HCT116 (cell line): ENCODE data around the gene RHPN2. TPM values are rescaled to one million over a fixed set of nuclear protein-coding genes. Genes with fewer than 3 reads are reported as not detected.
A peak's percentile ranks its signal among the peaks of the same experiment; 100 is the strongest.

ENCODE experiments used
- ATAC-seq: fragments of 200-7000 bp; cut with Tn5 transposase; 2 replicates; pipeline ENCODE4 v1.9.1; 2020; ENCODE audit warnings: mild to moderate bottlenecking, moderate library complexity
- BruUV-seq: library from RNA; stranded (reverse); fragments of 400-500 nt; replicated peaks from 2 replicates; lab custom pipeline; 2021; lab: Mats Ljungman, UMichigan
- CTCF ChIA-PET: fragments of 300-600 bp; sonication (Branson Sonifier 250); formaldehyde crosslinking; loops from one replicate; lab custom pipeline; 2021; ENCODE audit warnings: antibody characterized with exemption; lab: Charles Lee
- POLR2A ChIA-PET: fragments of 300-600, 350-600 bp; sonication (Branson Sonifier 250); formaldehyde crosslinking; loops from one replicate; lab custom pipeline; 2021; ENCODE audit warnings: antibody characterized with exemption; lab: Charles Lee
- RAD21 ChIA-PET, 2 experiments: fragments of 300-600 bp; sonication (Branson Sonifier 250); formaldehyde crosslinking; loops; one replicate each; lab custom pipeline; 2023; ENCODE audit warnings: low total read pairs in 2 of 2; ENCODE audit not compliant: uncharacterized antibody in 2 of 2, unreplicated experiment in 2 of 2, low non-redundant PET in 1 of 2; lab: Charles Lee
- DNase-seq: peaks from one replicate; pipeline ENCODE4 v3.0.0-alpha.2; 2010; ENCODE audit warnings: low read depth, low spot score
- H2AFZ ChIP-seq: fragments of 200-600 bp; shearing (Covaris generic), sonication (generic); 2 replicates; pipeline ENCODE4 v1.6.1; 2017; ENCODE audit warnings: low read depth, mixed run types, mixed read lengths, antibody characterized with exemption, low read length; ENCODE audit not compliant: poor library complexity, severe bottlenecking
- H3K27ac ChIP-seq: 2 replicates; pipeline ENCODE4 v1.5.1; 2012; ENCODE audit warnings: low read depth, low read length
- H3K27me3 ChIP-seq: fragments of 200-600 bp; sonication (generic); 2 replicates; pipeline ENCODE4 v1.6.1; 2016; ENCODE audit warnings: mixed run types, low read length, mixed read lengths; ENCODE audit not compliant: insufficient read depth
- H3K36me3 ChIP-seq, 2 experiments: fragments of 200-500 bp in 1 of 2; fragments of 200-600 bp in 1 of 2; sonication (Bioruptor generic) in 1 of 2; sonication (generic) in 1 of 2; 2 replicates each; pipeline versions ENCODE4 v1.5.1 to v1.6.1; 2014 to 2016; ENCODE audit warnings: low read length in 2 of 2, inconsistent platforms in 1 of 2, mixed read lengths in 1 of 2, mixed run types in 1 of 2; ENCODE audit not compliant: insufficient read depth in 2 of 2, control insufficient read depth in 1 of 2
- H3K4me1 ChIP-seq, 2 experiments: fragments of 200-600 bp in 1 of 2; sonication (generic) in 1 of 2; 2 replicates each; pipeline versions ENCODE4 v1.5.1 to v1.6.1; 2012 to 2017; ENCODE audit warnings: low read length in 2 of 2, inconsistent platforms in 1 of 2, mild to moderate bottlenecking in 1 of 2, mixed read lengths in 1 of 2, mixed run types in 1 of 2, moderate library complexity in 1 of 2; ENCODE audit not compliant: insufficient read depth in 2 of 2, control insufficient read depth in 1 of 2
- H3K4me2 ChIP-seq: fragments of 200-600 bp; sonication (generic); 2 replicates; pipeline ENCODE4 v1.6.1; 2017; ENCODE audit warnings: mixed run types, low read length, mixed read lengths
- H3K4me3 ChIP-seq, 2 experiments: fragments of 200-600 bp in 1 of 2; sonication (generic) in 1 of 2; replicated peaks in 1 of 2; 2 replicates each; pipeline ENCODE4 v1.5.1; 2011 to 2016; ENCODE audit warnings: low read length in 2 of 2, control low read depth in 1 of 2, low read depth in 1 of 2, mild to moderate bottlenecking in 1 of 2, mixed read lengths in 1 of 2, mixed run types in 1 of 2
- H3K79me2 ChIP-seq: fragments of 200-600 bp; sonication (generic); 2 replicates; pipeline ENCODE4 v1.6.1; 2017; ENCODE audit warnings: mild to moderate bottlenecking, mixed run types, low read length, moderate library complexity, mixed read lengths; ENCODE audit not compliant: insufficient read depth
- H3K9ac ChIP-seq: fragments of 200-600 bp; sonication (generic); 2 replicates; pipeline ENCODE4 v1.6.1; 2016; ENCODE audit warnings: low read length, mixed read lengths
- H3K9me2 ChIP-seq: fragments of 200-600 bp; sonication (generic), shearing (Covaris generic); 2 replicates; pipeline ENCODE4 v1.6.1; 2017; ENCODE audit warnings: mixed run types, mild to moderate bottlenecking, moderate library complexity; ENCODE audit not compliant: insufficient read depth
- H3K9me3 ChIP-seq, 2 experiments: fragments of 200-500 bp in 1 of 2; fragments of 200-600 bp in 1 of 2; sonication (Bioruptor generic) in 1 of 2; sonication (generic) in 1 of 2; 2 replicates each; pipeline ENCODE4 v1.6.1; 2014 to 2017; ENCODE audit warnings: low read length in 2 of 2, mixed read lengths in 2 of 2, inconsistent platforms in 1 of 2, low read depth in 1 of 2, mild to moderate bottlenecking in 1 of 2, mixed run types in 1 of 2, moderate library complexity in 1 of 2; ENCODE audit not compliant: control insufficient read depth in 1 of 2, insufficient read depth in 1 of 2
- H4K20me1 ChIP-seq: fragments of 200-600 bp; sonication (generic), shearing (Covaris generic); 2 replicates; pipeline ENCODE4 v1.6.1; 2017; ENCODE audit warnings: mixed run types, mild to moderate bottlenecking, moderate library complexity; ENCODE audit not compliant: insufficient read depth
- ATF3 ChIP-seq: IDR thresholded peaks from 2 replicates; pipeline ENCODE4 v1.6.1; 2012
- CBX3 ChIP-seq: IDR thresholded peaks from 2 replicates; pipeline ENCODE4 v1.6.1; 2012; ENCODE audit warnings: low read depth
- EGR1 ChIP-seq: IDR thresholded peaks from 2 replicates; pipeline ENCODE4 v1.6.1; 2012; ENCODE audit warnings: low read depth
- ELF1 ChIP-seq: IDR thresholded peaks from 2 replicates; pipeline ENCODE4 v1.6.1; 2012; ENCODE audit warnings: low read depth, borderline replicate concordance
- POLR2A ChIP-seq: IDR thresholded peaks from 2 replicates; pipeline ENCODE4 v1.7.0; 2011; ENCODE audit warnings: borderline replicate concordance; ENCODE audit not compliant: insufficient read depth, insufficient read length; ENCODE audit errors: extremely low read depth
- POLR2AphosphoS5 ChIP-seq: IDR thresholded peaks from 2 replicates; pipeline ENCODE4 v1.6.1; 2011; ENCODE audit warnings: mild to moderate bottlenecking, low read depth, low read length, moderate library complexity
- SIN3A ChIP-seq: IDR thresholded peaks from 2 replicates; pipeline ENCODE4 v1.6.1; 2012; ENCODE audit warnings: low read depth
- SP1 ChIP-seq: IDR thresholded peaks from 2 replicates; pipeline ENCODE4 v1.6.1; 2012; ENCODE audit warnings: low read depth
- SRF ChIP-seq: IDR thresholded peaks from 2 replicates; pipeline ENCODE4 v1.6.1; 2012; ENCODE audit warnings: low read depth
- TCF7L2 ChIP-seq: IDR thresholded peaks from 2 replicates; pipeline ENCODE4 v1.7.0; 2011; ENCODE audit warnings: borderline replicate concordance, inconsistent platforms; ENCODE audit not compliant: insufficient read depth, insufficient read length; ENCODE audit errors: extremely low read depth
- YY1 ChIP-seq: IDR thresholded peaks from 2 replicates; pipeline ENCODE4 v1.6.1; 2011; ENCODE audit warnings: low read length, low read depth, moderate library complexity, mild to moderate bottlenecking; ENCODE audit not compliant: insufficient replicate concordance; ENCODE audit errors: extremely low read depth
- ZFX ChIP-seq: fragments of 450-650 bp; IDR thresholded peaks from 2 replicates; pipeline ENCODE4 v1.6.1; 2017
- intact Hi-C: fragments of 100-400 bp; cut with micrococcal nuclease; formaldehyde crosslinking; loops from 2 replicates; pipeline ENCODE4 v1.10.0; 2022
- total RNA-seq: library from RNA; stranded (reverse); gene quantifications from one replicate; pipeline ENCODE4 v1.2.1, GENCODE V29; 2021; ENCODE audit not compliant: unreplicated experiment
- TF ChIP-seq, protein P1 (sequence below): IDR thresholded peaks from 2 replicates; pipeline ENCODE4 v1.6.1; 2012

Gene RHPN2
- total RNA-seq, 1 experiment from 2014 or later: 33.3 TPM

GRCh38 chr19:32971715-32972540 is 92.8 kb downstream of the RHPN2 start, which contains the start of the genes CEP89 and FAAP24:
TSS of gene CEP89 (minus strand) at chr19:32971958. CDS start at chr19:32971874, 84 bp downstream.
TSS of gene FAAP24 (plus strand) at chr19:32972242. CDS start at chr19:32973197, 955 bp downstream.
- peaks cover 22% of the 10 kb centered on the region for H3K79me2 ChIP-seq
- intact Hi-C loops: loop anchor here (2.0 to 5.0 kb wide), 2 partner anchors 205 to 281 kb away; partner anchors contain the start of gene NUDT19

More at GRCh38 chr19:32971715-32972540, 92.8 kb downstream of the RHPN2 start, which contains the start of the genes CEP89 and FAAP24:
- no TSS peak for BruUV-seq
- H4K20me1 ChIP-seq: no peaks in the 10 kb centered on the region
- ChIA-PET POLR2A (interaction anchor here (1.0 to 1.6 kb wide), 2 partner anchors 153 to 280 kb away, joined by 3 read pairs; partner anchors contain the start of gene NUDT19), RAD21 (interaction anchor here (0.6 to 1.2 kb wide), 4 partner anchors 13 to 167 kb away, joined by 3 to 5 read pairs (median 3); no protein-coding TSS in a partner anchor), CTCF (interaction anchor here (0.6 to 1.5 kb wide), 7 partner anchors 13 to 372 kb away, joined by 3 to 4 read pairs (median 3); no protein-coding TSS in a partner anchor)
- H3K9ac ChIP-seq: peak within 1 kb of the TSS; percentile 78
- TF ChIP-seq YY1: no peak
- no peak for TF ChIP-seq SRF
- peak; percentile 70 for TF ChIP-seq ZFX
- peak; percentile 89 for TF ChIP-seq SIN3A
- 0 out of 2 replicates have a peak, but pooled peaks have one; percentile 27 for TF ChIP-seq CBX3
- TF ChIP-seq ELF1: peak; percentile 85
- TF ChIP-seq, protein P1, sequence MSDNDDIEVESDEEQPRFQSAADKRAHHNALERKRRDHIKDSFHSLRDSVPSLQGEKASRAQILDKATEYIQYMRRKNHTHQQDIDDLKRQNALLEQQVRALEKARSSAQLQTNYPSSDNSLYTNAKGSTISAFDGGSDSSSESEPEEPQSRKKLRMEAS: 0 out of 2 replicates have a peak, but pooled peaks have one; percentile 44
- peak; percentile 40 for TF ChIP-seq POLR2A
- no peak for TF ChIP-seq ATF3
- peak; percentile 100 for TF ChIP-seq SP1
- TF ChIP-seq TCF7L2: peak; percentile 89
- TF ChIP-seq EGR1: no peak
- TF ChIP-seq POLR2AphosphoS5: peak; percentile 75
- H3K36me3 ChIP-seq: peaks cover 0 to 1% of the 10 kb centered on the region in 2 experiments; a peak in 2 of 4 replicates
- DNase-seq (peak; percentile 99), ATAC-seq (peak; percentile 96)
- H3K9me2 ChIP-seq: no peaks in the 10 kb centered on the region
- H3K4me2 ChIP-seq: peak within 1 kb of the TSS; percentile 91
- H3K4me1 ChIP-seq: peaks cover 5 to 16% of the 10 kb centered on the region in 2 experiments; a peak in 3 of 4 replicates
- H3K27me3 ChIP-seq: no peaks in the 10 kb centered on the region
- H3K9me3 ChIP-seq: no peaks in the 10 kb centered on the region
- peak within 1 kb of the TSS; percentile 58 for H3K27ac ChIP-seq
- H3K4me3 ChIP-seq: peak within 1 kb of the TSS; percentile 79 to 98
- H2AFZ ChIP-seq: no peak within 1 kb of the TSS
